Lung (tissue), 12 donors: ENCODE results near the gene PTCH2. TPM values are rescaled to one million over a fixed set of nuclear protein-coding genes. Genes with fewer than 3 reads are reported as not detected.
A peak's percentile ranks its signal among the peaks of the same experiment; 100 is the strongest.
"Not testable (repeated sequence)": the region's sequence is repeated elsewhere in the genome, so short reads cannot be mapped to it uniquely, and the experiment has no call there.

Source experiments
- ATAC-seq: fragments of 200-7000 bp; cut with Tn5 transposase; one replicate; pipeline ENCODE4 v1.9.1; 2020; ENCODE audit warnings: moderate number of reproducible peaks; ENCODE audit not compliant: insufficient read depth, low FRiP score
- DNase-seq, 3 donors: peaks; one replicate each; pipeline ENCODE4 v3.0.0-alpha.2; 2013 to 2017
- H3K27ac ChIP-seq, 2 donors: one replicate each; pipeline ENCODE4 v1.5.1; 2013; ENCODE audit warnings: mild to moderate bottlenecking in 2 of 2, moderate library complexity in 2 of 2, control low read depth in 1 of 2, inconsistent platforms in 1 of 2, low read depth in 1 of 2, low read length in 1 of 2
- H3K27me3 ChIP-seq, 3 donors: one replicate each; pipeline ENCODE4 v1.5.1; 2013; ENCODE audit warnings: low read length in 2 of 3; ENCODE audit not compliant: control insufficient read depth in 3 of 3, insufficient read depth in 3 of 3
- H3K36me3 ChIP-seq, 4 donors: one replicate each; pipeline ENCODE4 v1.5.1; 2013; ENCODE audit warnings: low read length in 4 of 4, mild to moderate bottlenecking in 1 of 4, moderate library complexity in 1 of 4; ENCODE audit not compliant: control insufficient read depth in 4 of 4, insufficient read depth in 4 of 4
- H3K4me1 ChIP-seq, 5 donors: one replicate each; pipeline ENCODE4 v1.5.1; 2013; ENCODE audit warnings: low read length in 5 of 5, mild to moderate bottlenecking in 2 of 5, moderate library complexity in 1 of 5; ENCODE audit not compliant: control insufficient read depth in 5 of 5, insufficient read depth in 5 of 5
- H3K4me3 ChIP-seq: one replicate; pipeline ENCODE4 v1.5.1; 2013; ENCODE audit warnings: mild to moderate bottlenecking, control low read depth, moderate library complexity
- H3K9ac ChIP-seq, 2 donors: one replicate each; pipeline ENCODE4 v1.5.1; 2013; ENCODE audit warnings: low read length in 2 of 2, control low read depth in 1 of 2; ENCODE audit not compliant: insufficient read depth in 1 of 2
- H3K9me3 ChIP-seq, 4 donors: one replicate each; pipeline ENCODE4 v1.5.1; 2013; ENCODE audit warnings: low read length in 3 of 4, mild to moderate bottlenecking in 1 of 4, moderate library complexity in 1 of 4; ENCODE audit not compliant: control insufficient read depth in 4 of 4, insufficient read depth in 3 of 4
- WGBS, 2 donors: extraction: QIAGEN DNeasy Blood & Tissue Kit; methylation state at CpG; one replicate each; pipeline ENCODE4 v1.1.7; 2013; 5-methylcytosine and 5-hydroxymethylcytosine counted together
- polyA plus RNA-seq, 2 donors: library from polyadenylated mRNA; stranded (reverse); fragments of 200-250 nt; gene quantifications; one replicate each; pipeline ENCODE4 v1.2.1, GENCODE V29; 2013
- total RNA-seq, 2 donors: library from RNA; depleted of rRNA in 1 of 2; stranded (reverse); fragments of >200 nt in 1 of 2; gene quantifications; one replicate each; pipeline ENCODE4 v1.2.1, GENCODE V29; 2014 to 2021
- TF ChIP-seq, protein P1 (sequence below): IDR thresholded peaks from 2 replicates; pipeline ENCODE4 v1.5.1; 2012; ENCODE audit warnings: mild to moderate bottlenecking; ENCODE audit errors: control extremely low read depth, extremely low read depth
- donor health status: control.
- donor health status: control.
- donor health status: Bipolar disorder and iron deficiency.
- donor health status: healthy.
- donor health status: DM: yes; HTN: yes; CAD: no.

The PTCH2 gene
- total and polyA plus RNA-seq, 4 donors: 0.37 to 1.7 (median 0.66) TPM

- ATAC-seq: no peak
- Histone ChIP-seq H3K9ac (no peak overlapping the region), H3K4me3 (peak overlapping the region; percentile 40), H3K9me3 (no peaks in the 10 kb centered on the region), H3K27me3 (no peaks in the 10 kb centered on the region), H3K36me3 (no peaks in the 10 kb centered on the region), H3K4me1 (peaks cover 6 to 41% (median 36%) of the 10 kb centered on the region in 5 donors), H3K27ac (peak overlapping the region; percentile 87 to 96)
- 67 to 73% methylated on average over 48 of the region's 48 CpGs for WGBS, 2 donors
- TF ChIP-seq, protein P1, sequence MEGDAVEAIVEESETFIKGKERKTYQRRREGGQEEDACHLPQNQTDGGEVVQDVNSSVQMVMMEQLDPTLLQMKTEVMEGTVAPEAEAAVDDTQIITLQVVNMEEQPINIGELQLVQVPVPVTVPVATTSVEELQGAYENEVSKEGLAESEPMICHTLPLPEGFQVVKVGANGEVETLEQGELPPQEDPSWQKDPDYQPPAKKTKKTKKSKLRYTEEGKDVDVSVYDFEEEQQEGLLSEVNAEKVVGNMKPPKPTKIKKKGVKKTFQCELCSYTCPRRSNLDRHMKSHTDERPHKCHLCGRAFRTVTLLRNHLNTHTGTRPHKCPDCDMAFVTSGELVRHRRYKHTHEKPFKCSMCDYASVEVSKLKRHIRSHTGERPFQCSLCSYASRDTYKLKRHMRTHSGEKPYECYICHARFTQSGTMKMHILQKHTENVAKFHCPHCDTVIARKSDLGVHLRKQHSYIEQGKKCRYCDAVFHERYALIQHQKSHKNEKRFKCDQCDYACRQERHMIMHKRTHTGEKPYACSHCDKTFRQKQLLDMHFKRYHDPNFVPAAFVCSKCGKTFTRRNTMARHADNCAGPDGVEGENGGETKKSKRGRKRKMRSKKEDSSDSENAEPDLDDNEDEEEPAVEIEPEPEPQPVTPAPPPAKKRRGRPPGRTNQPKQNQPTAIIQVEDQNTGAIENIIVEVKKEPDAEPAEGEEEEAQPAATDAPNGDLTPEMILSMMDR: no peak
- DNase-seq: no peak
These were observed 30.1 kb downstream of the PTCH2 start for GRCh38 chr1:44812822-44813543.

DNA sequence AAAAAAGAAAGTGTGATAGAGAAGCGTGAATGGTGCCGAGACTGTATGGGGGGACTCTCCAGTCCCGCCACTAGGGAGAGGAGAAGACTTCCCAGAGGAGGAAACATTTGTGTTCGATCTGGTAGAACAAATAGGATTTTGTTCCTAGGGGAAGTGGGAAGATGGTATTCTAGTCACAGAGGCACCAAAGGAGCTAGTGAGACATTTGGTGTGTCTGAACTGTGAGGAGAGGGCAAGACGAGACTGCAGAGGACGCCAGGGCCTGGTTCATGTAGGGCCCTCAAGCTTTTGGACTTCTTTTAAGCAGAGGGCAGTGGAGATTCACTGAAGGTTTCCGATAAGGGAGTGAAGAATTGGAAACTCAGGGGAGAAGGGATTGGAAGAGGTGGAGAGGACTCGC, 31.8 kb downstream of the PTCH2 start:
- H3K9ac ChIP-seq: no peak overlapping the region

GRCh38 chr1:44810762-44811105, 32.3 kb downstream of the PTCH2 start:
- not testable (repeated sequence) for ATAC-seq, DNase-seq, H3K4me3 ChIP-seq, H3K9me3 ChIP-seq, H3K27me3 ChIP-seq
- 86 to 89% methylated on average over 4 of the region's 4 CpGs for WGBS, 2 donors
- Histone ChIP-seq H3K4me1 (peaks cover 13 to 58% (median 50%) of the 10 kb centered on the region in 5 donors), H3K27ac (peak overlapping the region in 1 of 2 donors; percentile 100), H3K36me3 (peaks cover 0 to 10% (median 0%) of the 10 kb centered on the region in 4 donors), H3K9ac (peak overlapping the region in 1 of 2 donors; percentile 52)

More for the DNA sequence above, 31.8 kb downstream of the PTCH2 start:
- H3K36me3 ChIP-seq: peaks cover 0 to 5% (median 0%) of the 10 kb centered on the region in 4 donors
- H3K27ac ChIP-seq: peak overlapping the region; percentile 5 to 26
- TF ChIP-seq, protein P1: no peak
- DNase-seq (no peak), ATAC-seq (no peak)
- H3K9me3 ChIP-seq: no peaks in the 10 kb centered on the region
- WGBS, 2 donors: 82 to 90% methylated on average over 8 of the region's 8 CpGs
- no peaks in the 10 kb centered on the region for H3K27me3 ChIP-seq
- no peak overlapping the region for H3K4me3 ChIP-seq
- H3K4me1 ChIP-seq: peaks cover 11 to 54% (median 50%) of the 10 kb centered on the region in 5 donors

- no peak for ATAC-seq
- no peaks in the 10 kb centered on the region for H3K27me3 ChIP-seq
- TF ChIP-seq, protein P1: no peak
- WGBS, 2 donors: 22 to 23% methylated on average over 12 of the region's 12 CpGs
- peaks cover 0 to 15% (median 1%) of the 10 kb centered on the region in 4 donors for H3K36me3 ChIP-seq
- no peak overlapping the region for H3K4me3 ChIP-seq
- peak overlapping the region in 1 of 2 donors; percentile 81 for H3K9ac ChIP-seq
- H3K4me1 ChIP-seq: peaks cover 13 to 60% (median 50%) of the 10 kb centered on the region in 5 donors
- H3K27ac ChIP-seq: peak overlapping the region; percentile 60 to 100
- DNase-seq: no peak
- H3K9me3 ChIP-seq: no peaks in the 10 kb centered on the region
These were observed 32.8 kb downstream of the PTCH2 start for GRCh38 chr1:44810101-44810761.
